Omental fat pad (tissue), 4 donors: ENCODE measurements around the gene MYO1A. TPM values are rescaled to one million over a fixed set of nuclear protein-coding genes. Genes with fewer than 3 reads are reported as not detected.
"Not testable (repeated sequence)": the region's sequence is repeated elsewhere in the genome, so short reads cannot be mapped to it uniquely, and the experiment has no call there.

Experiments used
- ATAC-seq: fragments of 150-250 bp; one replicate; pipeline ENCODE4 v1.9.1; 2016; ENCODE audit warnings: mild to moderate bottlenecking, moderate library complexity; ENCODE audit not compliant: low FRiP score
- DNase-seq: peaks from one replicate; pipeline ENCODE4 v3.0.0-alpha.2; 2019; ENCODE audit warnings: low spot score
- CTCF ChIP-seq, 3 donors: fragments of 450-650 bp; IDR thresholded peaks; one replicate each; pipeline ENCODE4 v1.5.1; 2016 to 2017; ENCODE audit warnings: antibody characterized with exemption in 3 of 3, mild to moderate bottlenecking in 3 of 3, moderate library complexity in 2 of 3
- total RNA-seq, 4 donors: library from RNA; depleted of rRNA; stranded (reverse); fragments of >200 nt; gene quantifications; one replicate each; pipeline ENCODE4 v1.1.0, GENCODE V29; 2016

The MYO1A gene
- total RNA-seq, 4 donors from 2014 or later = 0.25 to 0.74 (median 0.32) TPM; not detected in 1

DNA sequence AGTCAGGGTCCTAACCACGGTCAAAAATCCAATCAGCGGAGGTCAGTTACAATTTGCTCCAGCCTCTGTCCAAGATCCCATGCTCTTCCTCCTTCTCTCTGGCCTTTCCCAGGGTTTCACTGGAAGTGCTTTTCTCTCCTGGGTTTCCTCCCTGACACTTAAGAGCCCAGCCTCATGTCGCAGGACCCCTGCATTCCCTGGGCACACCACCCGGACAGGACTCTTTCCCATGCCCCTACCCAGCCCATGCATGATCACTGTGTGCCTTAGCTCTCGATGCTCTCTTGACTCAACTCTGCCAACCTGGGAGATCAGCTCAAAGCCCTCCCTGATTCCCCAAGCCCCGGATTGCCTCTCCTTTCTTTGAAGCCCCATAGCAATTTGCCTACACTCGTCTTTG is 18.1 kb downstream of the MYO1A start:
- no peak for ATAC-seq
- no peak for DNase-seq
- no peak for TF ChIP-seq CTCF (IDR thresholded peaks at IDR 0.05)

- DNase-seq (no peak), ATAC-seq (no peak)
- TF ChIP-seq CTCF (IDR thresholded peaks at IDR 0.05) = no peak
Measured at GRCh38 chr12:57031138-57031725, 18.7 kb downstream of the MYO1A start.

GRCh38 chr12:57029457-57029856 is 20.5 kb downstream of the MYO1A start:
- DNase-seq = no peak

DNA sequence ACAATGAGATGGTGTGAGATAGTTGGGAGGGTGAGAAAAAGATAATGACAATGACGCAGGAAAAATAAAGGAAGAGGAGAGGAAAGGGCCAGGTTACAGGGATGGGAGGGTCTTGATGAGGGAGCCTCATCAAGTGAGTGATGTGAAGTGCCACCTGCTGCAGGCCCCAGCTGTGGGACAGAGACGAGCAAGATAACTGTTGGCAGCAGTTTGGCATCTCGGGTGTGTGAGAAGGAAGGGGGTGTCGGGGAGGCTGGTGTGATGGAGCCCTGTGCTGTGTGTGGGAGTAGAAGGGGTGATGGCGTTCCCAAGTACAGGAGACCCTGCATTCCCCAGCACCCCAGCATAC is 22.1 kb downstream of the MYO1A start:
- DNase-seq (no peak), ATAC-seq (no peak)
- TF ChIP-seq CTCF (IDR thresholded peaks at IDR 0.05) = no peak

More at GRCh38 chr12:57029457-57029856, 20.5 kb downstream of the MYO1A start:
- no peak for ATAC-seq
- no peak for TF ChIP-seq CTCF (IDR thresholded peaks at IDR 0.05)

- TF ChIP-seq CTCF (IDR thresholded peaks at IDR 0.05) = no peak
- DNase-seq (no peak), ATAC-seq (no peak)
Measured at GRCh38 chr12:57027011-57027804, 22.7 kb downstream of the MYO1A start.

DNA sequence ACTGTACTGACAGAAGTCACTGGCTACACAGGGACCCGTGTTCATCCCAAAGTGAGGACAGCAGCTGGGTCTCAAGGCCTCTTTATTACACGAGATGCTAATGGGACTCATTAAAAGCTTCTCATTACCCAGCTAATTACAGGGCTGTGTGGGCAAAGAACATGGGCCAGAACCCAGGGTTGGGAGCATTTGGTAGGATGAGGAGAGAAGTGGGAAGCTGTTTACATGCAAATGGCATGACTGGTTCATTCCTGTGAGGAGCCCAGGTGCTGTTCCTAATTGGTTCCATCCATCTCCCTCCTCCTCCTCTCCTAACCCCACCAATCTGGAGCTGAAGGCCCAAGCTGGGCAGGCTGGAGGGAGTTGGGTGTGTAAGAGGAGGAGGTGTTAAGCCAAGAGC is 24.7 kb downstream of the MYO1A start:
- ATAC-seq (no peak), DNase-seq (no peak)
- no peak for TF ChIP-seq CTCF (IDR thresholded peaks at IDR 0.05)

DNA sequence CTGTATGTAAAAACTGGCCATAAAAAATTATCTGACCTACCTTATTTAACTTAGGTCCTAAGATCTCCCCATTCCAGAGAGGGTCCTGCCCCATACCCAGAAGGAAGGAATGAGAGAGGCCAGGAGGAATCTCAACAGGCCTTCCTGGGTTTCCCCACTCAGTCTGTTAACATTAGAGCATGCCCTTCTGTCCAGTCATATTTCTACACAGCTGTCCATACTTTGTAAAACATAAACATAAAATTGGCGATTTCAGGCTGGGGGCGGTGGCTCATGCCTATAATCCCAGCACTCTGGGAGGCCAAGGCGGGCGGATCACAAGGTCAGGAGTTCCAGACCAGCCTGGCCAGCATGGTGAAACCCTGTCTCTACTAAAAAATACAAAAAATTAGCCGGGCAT is 27.6 kb downstream of the MYO1A start:
- DNase-seq, ATAC-seq: not testable (repeated sequence)
